ENCODE measurements around the gene NRCAM.

The NRCAM gene

DNA sequence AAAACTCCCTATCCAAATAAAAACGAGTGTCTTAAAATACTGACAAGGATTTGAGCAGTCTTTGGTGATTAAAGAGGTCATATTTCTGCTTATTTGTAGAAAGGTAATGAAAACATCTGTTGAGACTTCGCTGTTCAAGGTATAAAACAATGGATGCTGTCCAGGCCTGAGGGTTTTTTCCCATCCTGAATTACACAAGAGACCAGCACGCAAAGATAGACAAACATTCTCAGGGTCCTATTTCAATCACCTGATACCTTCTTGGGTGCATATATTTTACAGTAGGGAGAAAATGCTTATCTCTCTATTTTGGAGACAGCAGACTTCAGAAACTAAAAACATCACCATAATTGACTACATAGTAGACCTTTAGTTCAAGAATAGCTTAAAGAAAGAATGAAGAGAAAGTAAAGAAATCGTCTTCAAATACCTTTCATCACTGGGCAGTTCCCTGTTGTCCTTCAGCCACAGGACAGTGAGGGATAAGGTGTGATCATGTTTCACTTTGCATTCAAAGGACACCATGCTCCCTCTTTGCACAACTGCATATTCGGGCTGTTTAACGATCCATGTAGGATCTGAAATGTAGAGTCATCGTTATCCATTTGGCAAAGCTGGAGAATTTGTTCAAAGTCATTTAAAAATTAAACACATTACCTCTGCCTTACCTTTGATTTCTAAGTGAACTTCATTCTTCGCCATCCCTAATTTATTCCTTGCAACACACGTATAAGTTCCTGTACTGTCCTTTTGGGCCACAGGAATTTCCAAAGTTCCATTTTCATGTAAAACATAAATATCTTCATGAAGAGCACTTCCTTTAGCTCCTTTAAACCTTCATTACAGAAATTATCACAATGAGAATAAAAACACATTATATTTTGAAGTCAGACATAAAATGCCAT, 262.4 kb downstream of the NRCAM start:
- DNase-seq: no peak

DNA sequence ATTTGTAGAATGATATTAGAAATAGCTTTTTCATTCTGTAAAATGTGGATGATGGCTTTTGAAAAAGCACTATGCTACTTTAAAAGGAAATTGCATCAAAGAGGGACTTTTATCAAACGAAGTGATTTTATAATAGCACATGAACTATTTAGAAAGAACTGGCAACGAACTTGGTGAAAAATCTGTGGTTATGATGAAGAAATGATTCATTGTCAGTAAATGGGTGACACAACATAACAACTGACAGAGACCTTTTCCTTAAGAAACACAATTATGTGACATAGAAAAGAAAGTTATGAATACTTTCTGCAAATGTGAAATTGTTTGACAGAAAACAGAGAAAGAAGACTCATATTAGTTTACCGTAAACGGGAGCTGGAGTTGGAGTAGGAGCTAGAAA, 265.3 kb downstream of the NRCAM start:
- no peak for DNase-seq

DNA sequence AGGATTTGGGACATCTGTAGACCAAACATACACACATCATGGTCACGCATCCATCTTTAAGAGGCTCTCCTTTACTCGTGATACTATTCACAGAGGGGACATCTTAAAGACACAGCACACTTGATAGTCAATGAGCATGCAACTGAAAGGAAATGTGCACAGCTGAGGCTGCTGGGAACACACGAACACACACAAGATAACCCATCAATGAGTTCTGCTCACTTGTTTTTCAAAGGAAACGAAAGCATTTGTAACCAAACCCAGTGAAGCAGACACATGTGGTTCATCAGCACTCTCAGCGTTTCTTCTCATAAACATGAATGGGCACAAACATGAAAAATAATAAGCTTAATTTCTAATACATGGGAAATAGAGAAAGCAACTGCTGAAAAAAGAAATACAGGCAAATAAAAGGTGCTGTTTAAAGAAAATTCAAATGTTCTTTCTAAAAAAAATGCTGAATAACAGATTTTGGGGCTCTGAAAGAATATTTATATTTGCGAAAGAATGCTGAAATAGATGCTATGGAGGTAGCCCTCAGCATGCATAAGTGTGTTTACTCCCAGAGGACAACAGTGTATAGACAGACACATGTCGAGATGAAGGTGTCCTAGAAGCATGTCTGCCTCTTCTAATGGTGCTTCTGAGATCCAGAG, 266.4 kb downstream of the NRCAM start:
- no peak for DNase-seq

DNA sequence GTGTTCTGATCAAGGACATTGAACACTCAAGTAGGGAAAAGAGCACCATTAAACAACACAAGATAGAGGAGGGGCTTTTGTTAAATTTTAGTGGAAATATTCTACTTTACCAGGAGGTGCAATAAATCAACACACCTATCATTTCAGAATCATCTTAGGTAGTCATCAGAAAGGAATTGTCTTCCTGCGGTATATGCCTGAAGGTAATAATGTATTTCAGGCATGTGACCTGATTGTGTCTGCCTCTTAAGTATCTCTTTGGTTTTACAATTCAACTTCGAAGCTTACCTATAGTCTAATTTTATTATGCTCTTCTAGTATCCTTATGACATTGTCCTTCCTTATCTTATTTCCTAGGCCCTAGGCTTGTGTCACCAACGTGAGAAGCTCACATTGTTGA, 267.5 kb downstream of the NRCAM start:
- no peak for DNase-seq

DNA sequence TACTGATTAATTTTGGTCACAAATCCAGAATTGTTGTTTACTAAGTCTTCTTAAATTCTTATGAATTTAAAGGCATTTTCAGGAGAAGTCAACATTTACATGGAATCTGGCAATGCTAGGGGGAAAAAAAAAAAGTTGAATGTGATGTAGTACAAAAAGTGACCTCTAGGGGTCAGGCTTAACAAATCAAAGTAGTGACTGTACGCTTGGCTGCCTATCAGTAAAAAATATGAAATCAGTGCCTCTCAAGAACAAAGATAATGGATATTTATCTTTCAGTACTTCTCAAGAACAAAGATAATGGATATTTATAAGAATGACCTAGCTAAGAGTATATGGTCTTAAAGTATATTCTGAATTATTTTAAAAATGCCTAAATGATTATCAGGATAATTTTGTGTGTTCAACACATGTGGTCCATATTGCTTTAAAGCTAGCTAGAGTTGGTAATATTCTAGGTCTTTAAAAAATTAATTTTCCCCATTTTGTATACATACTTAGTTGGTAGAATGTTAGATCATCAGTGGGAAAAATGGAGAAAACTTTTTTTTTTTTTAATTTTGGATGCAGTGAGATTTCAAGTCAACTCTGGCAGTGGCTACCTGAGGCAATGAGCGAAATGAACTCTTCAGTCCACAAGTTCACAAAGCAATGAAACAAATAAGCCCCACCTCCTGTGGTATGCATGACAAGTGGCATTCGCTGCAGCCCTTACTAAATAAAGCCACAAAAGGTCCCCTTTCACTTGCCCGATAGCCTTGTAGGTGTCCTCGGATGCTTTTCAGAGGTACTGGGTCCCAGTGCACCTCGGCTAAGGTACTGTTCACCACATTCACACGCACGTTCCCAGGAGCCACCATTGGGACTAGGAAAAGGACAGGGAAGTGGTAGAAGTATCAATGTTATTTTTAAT, 274.9 kb downstream of the NRCAM start:
- peak; percentile 10 for DNase-seq

DNA sequence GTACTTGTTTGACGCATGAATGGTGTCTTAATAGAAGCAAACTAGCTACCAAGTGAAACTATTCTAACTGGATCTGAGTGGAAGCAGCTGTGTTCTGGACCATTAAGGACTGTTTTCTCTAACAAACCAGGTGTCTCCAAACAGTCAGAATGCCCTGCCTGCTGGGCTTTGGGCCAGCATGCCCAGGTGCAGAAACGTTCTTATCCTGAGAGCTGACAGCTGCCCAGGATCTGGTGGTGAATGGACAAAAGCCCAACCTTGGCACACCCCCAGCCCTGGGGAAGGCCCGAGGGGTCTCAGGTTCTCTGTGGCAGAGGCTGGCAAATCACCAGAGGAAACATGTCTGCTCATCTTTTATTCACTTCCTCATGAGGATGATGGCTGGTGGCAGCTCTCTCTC, 277.8 kb downstream of the NRCAM start:
- peak; percentile 43 for DNase-seq

DNA sequence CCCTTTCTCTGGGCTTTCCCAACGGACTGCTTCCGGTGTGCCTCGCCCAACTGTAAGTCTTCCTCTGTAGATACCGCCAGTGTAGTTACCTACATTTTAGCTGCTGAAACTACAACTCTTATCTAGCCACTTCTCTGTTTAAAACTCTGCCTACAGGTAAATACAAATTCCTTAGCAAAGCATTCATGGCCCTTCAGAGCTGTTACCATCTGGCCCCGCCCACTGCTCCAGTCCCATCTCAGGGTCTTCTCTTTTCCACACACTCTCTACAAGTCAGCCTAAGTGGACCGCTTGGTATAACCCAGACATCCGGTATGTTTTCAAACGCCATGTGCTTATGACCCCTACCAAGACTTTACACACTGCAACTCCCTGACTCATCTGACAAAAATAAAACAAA, 285.1 kb downstream of the NRCAM start:
- DNase-seq: no peak

DNA sequence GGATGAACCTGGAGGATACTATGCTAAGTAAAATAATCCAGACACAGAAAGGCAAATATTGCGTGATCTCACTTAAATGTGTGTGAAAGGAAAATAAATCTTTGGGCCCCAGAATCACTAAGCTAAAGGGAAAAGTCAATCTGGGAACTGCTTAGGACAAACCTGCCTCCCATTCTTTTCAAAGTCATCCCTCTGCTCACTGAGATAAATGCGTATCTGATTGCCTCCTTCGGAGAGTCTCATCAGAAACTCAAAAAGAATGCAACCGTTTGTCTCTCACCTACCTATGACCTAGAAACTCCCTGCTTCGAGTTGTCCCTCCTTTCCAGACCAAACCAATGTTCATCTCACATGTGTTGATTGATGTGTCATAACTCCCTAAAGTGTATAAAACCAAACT, 286.0 kb downstream of the NRCAM start:
- no peak for DNase-seq

- DNase-seq: no peak
Measured at GRCh38 chr7:108167460-108167859, 288.8 kb downstream of the NRCAM start.

GRCh38 chr7:108166687-108167086, 289.5 kb downstream of the NRCAM start:
- DNase-seq: no peak

- DNase-seq: no peak
Measured at GRCh38 chr7:108165723-108166122, 290.5 kb downstream of the NRCAM start.

- DNase-seq: no peak
Measured at GRCh38 chr7:108164946-108165345, 291.3 kb downstream of the NRCAM start.

GRCh38 chr7:108164342-108164741, 291.9 kb downstream of the NRCAM start:
- DNase-seq: no peak

GRCh38 chr7:108158776-108159175, 297.5 kb downstream of the NRCAM start:
- DNase-seq: no peak

GRCh38 chr7:108157606-108158335, 298.5 kb downstream of the NRCAM start:
- DNase-seq: no peak

- no peak for DNase-seq
Measured at GRCh38 chr7:108156897-108157605, 299.2 kb downstream of the NRCAM start.

- DNase-seq: no peak
Measured at GRCh38 chr7:108152198-108152597, 304.0 kb downstream of the NRCAM start.

GRCh38 chr7:108149908-108150307, 306.3 kb downstream of the NRCAM start:
- DNase-seq: no peak

DNA sequence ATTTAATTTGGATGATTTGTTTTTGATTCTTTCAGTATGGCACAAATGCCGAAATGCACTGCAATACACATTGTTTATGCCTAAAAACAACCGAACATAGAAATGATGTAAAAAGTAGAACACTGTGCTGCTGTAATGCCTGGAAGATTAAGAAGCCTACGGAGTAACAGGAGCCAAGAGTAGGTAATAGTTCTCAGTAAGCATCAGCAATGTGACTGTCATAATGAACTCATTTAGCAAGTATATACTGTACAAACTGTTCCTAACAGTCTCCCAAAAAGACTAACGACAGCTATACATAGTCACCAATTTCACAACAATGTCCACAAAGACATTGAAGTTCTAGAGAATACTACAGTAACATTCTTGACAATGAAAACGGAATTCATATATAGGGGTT, 307.1 kb downstream of the NRCAM start:
- DNase-seq: no peak

DNA sequence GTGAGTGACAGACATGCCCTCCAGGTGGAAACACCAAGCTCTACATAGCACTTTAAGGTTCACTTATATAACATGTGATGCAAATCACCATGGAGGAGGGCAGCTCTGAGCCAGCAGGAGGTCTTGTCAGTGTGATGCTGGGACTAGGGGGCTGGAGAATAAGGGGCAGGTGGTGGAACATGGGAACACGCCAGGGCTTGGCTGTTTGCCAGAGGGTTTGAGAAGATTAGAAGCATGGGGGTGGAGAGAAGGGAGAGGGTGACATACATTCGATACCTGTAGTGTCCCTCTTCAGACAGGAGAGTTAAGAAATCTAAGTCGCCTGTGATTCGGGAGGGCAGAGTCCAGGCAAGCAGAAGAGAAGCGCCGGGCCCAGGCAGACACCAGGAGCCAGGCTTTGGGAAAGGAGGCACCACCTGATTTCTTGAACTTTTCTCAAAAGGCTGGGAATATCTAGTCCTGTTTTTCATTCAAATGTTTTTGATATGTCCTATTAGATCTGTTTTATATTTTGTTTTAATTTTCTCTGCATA, 309.1 kb downstream of the NRCAM start:
- DNase-seq: peak; percentile 97

GRCh38 chr7:108146070-108146842, 310.0 kb downstream of the NRCAM start:
- DNase-seq: peak; percentile 46

Data from NCI-H524 treated with DMSO at 0.1 percent for 48 hours (cell line).